ENCODE results near the gene ABCB1.
"Not testable (repeated sequence)": the region's sequence is repeated elsewhere in the genome, so short reads cannot be mapped to it uniquely, and the experiment has no call there.

ABCB1 gene

DNA sequence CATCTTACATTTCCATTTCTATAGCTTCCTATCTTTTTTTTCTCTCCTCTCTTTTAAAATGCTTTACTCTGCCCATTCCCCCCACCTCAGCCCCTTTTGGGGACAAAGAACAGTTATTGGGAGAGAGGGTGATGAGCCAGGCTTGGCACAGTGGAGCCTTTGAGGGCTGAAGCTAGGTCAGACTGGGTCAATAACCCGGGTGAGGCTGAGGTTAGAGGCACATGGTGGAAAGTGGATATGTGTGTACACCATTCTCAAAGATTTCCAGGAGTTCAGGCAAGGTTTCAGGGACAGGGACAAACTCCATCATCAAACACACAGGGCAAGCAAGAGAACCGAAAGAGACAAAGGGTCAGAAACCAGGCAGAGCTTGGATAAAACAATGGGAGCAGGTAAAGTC lies 136.7 kb downstream of the ABCB1 start:
- no peak for DNase-seq
- TF ChIP-seq, protein P1, sequence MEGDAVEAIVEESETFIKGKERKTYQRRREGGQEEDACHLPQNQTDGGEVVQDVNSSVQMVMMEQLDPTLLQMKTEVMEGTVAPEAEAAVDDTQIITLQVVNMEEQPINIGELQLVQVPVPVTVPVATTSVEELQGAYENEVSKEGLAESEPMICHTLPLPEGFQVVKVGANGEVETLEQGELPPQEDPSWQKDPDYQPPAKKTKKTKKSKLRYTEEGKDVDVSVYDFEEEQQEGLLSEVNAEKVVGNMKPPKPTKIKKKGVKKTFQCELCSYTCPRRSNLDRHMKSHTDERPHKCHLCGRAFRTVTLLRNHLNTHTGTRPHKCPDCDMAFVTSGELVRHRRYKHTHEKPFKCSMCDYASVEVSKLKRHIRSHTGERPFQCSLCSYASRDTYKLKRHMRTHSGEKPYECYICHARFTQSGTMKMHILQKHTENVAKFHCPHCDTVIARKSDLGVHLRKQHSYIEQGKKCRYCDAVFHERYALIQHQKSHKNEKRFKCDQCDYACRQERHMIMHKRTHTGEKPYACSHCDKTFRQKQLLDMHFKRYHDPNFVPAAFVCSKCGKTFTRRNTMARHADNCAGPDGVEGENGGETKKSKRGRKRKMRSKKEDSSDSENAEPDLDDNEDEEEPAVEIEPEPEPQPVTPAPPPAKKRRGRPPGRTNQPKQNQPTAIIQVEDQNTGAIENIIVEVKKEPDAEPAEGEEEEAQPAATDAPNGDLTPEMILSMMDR (IDR thresholded peaks at IDR 0.05; ENCODE audit: low read depth, low read length): no peak
- H3K4me3 ChIP-seq (ENCODE audit: low read depth, low read length): no peak overlapping the region
- peaks cover 3% of the 10 kb centered on the region for H3K27me3 ChIP-seq
- no peaks in the 10 kb centered on the region for H3K36me3 ChIP-seq
- H3K4me1 ChIP-seq: no peaks in the 10 kb centered on the region
- H3K9me3 ChIP-seq: no peaks in the 10 kb centered on the region

DNA sequence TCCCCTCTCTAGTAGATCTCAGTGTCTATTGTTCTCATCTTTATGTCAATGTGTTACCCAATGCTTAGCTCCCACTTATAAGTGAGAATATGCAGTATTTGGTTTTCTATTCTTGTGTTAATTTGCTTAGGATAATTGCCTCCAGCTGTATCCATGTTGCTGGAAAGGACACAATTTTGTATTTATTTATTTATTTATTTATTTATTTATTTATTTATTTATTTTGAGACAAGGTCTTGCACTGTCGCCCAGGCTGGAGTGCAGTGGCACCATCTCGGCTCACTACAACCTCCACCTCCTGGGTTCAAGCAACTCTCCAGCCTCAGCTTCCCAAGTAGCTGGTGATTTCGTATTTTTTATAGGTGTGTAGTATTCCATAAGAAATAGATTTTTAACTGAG lies 140.2 kb downstream of the ABCB1 start:
- not testable (repeated sequence) for H3K36me3 ChIP-seq; H3K4me1 ChIP-seq; H3K9me3 ChIP-seq; H3K27me3 ChIP-seq; H3K4me3 ChIP-seq (ENCODE audit: low read depth, low read length); DNase-seq

- no peaks in the 10 kb centered on the region; the same call in none of the 2 replicates for H3K27me3 ChIP-seq
- DNase-seq: no peak
- H3K9me3 ChIP-seq: no peaks in the 10 kb centered on the region
- no peaks in the 10 kb centered on the region for H3K4me1 ChIP-seq
- TF ChIP-seq, protein P1 (IDR thresholded peaks at IDR 0.05; ENCODE audit: low read depth, low read length): no peak
- no peaks in the 10 kb centered on the region for H3K36me3 ChIP-seq
- no peak overlapping the region for H3K4me3 ChIP-seq (ENCODE audit: low read depth, low read length)
Observed at GRCh38 chr7:87459941-87460340, 140.7 kb downstream of the ABCB1 start.

DNA sequence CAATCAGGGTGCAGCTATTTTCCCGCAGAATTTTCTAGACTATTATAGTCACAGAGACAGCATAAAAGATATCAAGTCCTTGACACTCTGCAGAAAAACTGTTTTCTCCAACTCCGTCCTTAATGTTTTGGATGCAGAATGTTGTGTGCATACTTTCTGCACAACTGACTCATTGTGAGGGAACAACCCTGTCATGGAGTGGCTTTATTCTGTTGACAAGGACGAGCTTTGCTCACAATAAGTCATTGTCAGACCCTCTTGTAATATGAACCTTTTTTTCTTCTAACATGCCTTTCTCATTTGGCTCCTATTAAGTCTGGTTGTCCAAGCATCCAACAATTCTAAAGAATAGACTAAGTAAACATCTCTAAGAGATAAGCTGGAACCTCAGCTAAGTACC lies 142.5 kb downstream of the ABCB1 start:
- H3K9me3 ChIP-seq: no peaks in the 10 kb centered on the region
- TF ChIP-seq, protein P1 (IDR thresholded peaks at IDR 0.05; ENCODE audit: low read depth, low read length): no peak
- H3K36me3 ChIP-seq: no peaks in the 10 kb centered on the region
- H3K27me3 ChIP-seq: no peaks in the 10 kb centered on the region; the same call in 1 of the 2 replicates
- H3K4me3 ChIP-seq (ENCODE audit: low read depth, low read length): no peak overlapping the region
- no peak for DNase-seq
- no peaks in the 10 kb centered on the region for H3K4me1 ChIP-seq

- H3K4me3 ChIP-seq (ENCODE audit: low read depth, low read length): no peak overlapping the region
- DNase-seq: no peak
- no peaks in the 10 kb centered on the region for H3K36me3 ChIP-seq
- TF ChIP-seq, protein P1 (IDR thresholded peaks at IDR 0.05; ENCODE audit: low read depth, low read length): no peak
- H3K27me3 ChIP-seq: no peaks in the 10 kb centered on the region; the same call in 1 of the 2 replicates
- H3K9me3 ChIP-seq: no peaks in the 10 kb centered on the region
- no peaks in the 10 kb centered on the region for H3K4me1 ChIP-seq
Observed at GRCh38 chr7:87456247-87456646, 144.4 kb downstream of the ABCB1 start.

Data from BE2C (cell line).